Stimulated activated CD8-positive, alpha-beta memory T cell treated with anti-CD3 and anti-CD28 coated beads, Interleukin-12 subunit alpha, Interleukin-12 subunit beta, amount 100 ng/mL, for 4 hours (primary cell): Measurements from ENCODE around the gene ADI1.

Source experiments
- DNase-seq: peaks from one replicate; pipeline ENCODE4 v3.0.0-alpha.2; 2020; ENCODE audit warnings: low read depth

Gene ADI1, protein sequence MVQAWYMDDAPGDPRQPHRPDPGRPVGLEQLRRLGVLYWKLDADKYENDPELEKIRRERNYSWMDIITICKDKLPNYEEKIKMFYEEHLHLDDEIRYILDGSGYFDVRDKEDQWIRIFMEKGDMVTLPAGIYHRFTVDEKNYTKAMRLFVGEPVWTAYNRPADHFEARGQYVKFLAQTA

GRCh38 chr2:3519255-3520205, at the start of gene ADI1:
Gene ADI1, minus strand, starts transcription at chr2:3519531. Its CDS starts 44 bp downstream, at chr2:3519487.
- peak; percentile 58 for DNase-seq

DNA sequence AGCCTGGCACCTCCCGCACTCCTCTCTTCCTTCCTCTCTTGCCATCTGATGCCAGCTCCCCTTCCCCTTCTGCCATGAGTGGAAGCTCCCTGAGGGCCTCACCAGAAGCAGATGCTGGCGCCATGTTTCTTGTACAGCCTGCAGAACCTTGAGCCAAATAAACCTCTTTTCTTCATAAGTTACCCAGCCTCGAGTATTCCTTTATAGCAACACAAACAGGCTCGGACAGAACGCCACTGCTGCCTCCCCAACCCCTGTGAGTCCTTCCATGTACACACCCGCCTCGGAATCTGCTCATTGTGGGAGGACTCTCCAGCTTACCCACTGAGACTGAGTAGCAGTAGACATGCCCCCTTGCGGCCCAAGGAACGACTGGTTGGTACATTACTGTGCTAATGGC, 47.5 kb upstream of the ADI1 start:
- no peak for DNase-seq

DNA sequence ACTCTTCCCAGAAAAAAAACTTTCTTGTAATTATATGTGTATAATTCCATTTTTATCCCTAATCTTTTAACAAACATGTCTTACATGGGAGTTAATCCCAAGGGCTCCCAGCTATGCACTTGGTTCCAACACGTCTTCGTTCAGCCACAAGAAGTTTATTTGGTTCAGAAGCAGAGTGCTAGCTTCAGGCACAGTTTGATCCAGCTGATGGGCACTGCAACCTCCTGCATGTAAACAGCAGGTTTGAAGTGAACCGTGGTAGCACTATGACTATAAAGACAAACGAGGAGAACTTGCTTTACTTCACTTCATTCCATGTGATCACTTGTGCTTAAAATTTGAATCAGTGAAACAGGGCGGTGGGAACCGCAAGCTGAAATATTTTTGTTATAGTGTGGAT, 45.8 kb upstream of the ADI1 start:
- no peak for DNase-seq

GRCh38 chr2:3563521-3563976, 44.2 kb upstream of the ADI1 start:
- DNase-seq = no peak

DNA sequence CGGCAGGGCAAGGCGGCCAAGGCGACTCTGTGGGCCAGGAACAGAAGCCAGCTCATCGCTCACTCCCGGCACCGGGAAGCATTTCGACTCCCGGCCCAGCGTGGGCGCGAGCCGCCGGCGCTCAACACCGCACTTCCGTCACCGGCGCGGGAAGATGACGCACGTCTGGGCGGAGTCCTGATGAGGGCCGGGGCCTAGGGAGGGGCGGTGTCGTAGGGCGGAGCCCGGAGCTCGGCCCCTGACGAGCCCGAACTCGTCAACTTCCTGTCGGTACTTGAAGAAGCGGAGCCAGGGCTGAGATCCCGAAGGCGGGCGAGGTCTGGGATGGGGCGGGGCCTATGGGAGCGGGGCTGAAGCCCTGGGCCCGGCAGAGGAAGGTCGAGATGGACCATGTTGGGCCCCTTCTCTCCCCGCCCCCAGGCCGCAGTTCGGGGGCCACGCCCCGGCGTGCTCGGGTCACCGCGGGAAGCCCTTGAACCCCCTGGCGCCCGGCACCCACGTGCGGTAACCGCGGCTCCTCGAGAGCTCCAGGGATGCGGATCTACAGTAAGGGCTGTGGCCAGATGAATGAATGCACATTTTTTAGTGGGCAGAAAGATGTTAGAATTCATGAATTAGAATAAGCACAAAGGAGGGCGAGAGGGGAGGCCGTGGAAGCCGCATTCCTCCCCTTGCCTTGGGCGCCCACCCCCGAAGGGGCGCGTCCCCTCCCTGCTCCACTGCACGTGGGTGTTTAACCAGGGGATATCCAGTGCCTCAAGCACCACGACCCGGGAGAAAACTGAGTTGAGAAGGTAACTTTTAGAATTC, 39.1 kb upstream of the ADI1 start, which contains the start of gene RNASEH1:
Gene RNASEH1 (minus strand): TSS at position 129 of the 810 bp plus-strand sequence. CDS start 73 bp downstream, at position 56.
- DNase-seq = peak; percentile 99

DNA sequence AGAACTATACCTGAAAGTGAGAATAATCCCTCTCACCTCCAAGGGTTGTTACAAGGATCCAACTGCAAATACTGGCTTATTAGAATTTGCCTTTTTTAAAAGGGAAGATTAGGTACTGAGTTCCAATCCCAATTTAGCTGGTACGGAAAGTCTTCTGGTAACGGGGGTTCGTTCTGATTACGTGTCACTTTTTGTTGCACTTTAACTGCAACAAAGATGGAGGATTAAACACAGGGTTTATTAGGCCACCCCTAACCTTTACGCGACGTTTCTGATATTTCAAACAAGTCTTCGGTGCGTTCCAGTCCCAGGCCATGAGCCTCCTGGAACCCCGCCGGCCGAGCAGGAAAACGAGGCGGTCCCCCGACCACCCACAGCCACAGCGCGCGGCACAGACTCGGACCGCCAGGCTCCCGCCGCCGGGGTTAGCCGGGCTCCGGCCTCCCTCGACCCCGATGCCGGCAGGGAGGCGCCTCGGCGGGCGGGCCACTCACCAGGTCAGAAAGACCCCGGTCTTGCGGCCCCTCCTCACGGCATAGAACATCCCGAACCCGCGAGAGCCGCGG, 38.4 kb upstream of the ADI1 start:
- no peak for DNase-seq

DNA sequence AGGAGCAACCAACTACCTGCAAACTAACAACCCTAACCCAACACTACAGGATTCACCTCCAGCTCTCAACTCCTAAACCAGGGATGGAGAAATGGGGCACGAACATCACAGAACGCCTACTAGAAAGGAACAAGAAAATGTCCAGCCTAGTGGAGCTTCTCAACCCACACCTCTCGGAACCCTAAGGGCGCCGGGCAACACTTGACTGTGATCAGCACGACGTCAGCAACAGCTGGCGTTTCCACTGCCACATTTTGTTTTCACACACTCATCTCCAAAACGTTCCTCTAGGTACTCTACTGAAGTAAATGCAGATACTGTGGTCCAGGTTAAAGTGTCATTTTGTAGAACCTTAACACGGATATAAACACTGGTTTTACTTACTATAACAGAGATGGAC, 34.6 kb upstream of the ADI1 start:
- no peak for DNase-seq

DNA sequence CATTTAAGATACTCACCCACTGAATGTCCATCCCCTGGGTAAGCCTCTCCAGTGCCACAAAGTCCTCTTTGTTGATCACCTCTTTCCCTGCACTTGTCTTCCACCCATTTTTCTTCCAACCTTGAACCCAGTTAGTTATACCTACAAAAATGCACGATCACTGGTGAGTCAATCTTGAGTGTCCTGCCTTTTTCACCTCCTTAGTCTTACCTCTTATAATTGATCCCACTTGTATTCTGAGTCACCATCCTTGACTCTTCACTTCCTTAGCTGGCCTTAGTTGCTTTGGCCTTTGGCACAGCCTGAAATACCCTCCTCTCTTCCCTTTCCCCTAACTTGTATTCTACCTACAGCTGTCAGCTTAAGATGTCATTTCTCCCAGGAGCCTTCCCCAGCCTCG, 28.6 kb upstream of the ADI1 start:
- DNase-seq = no peak

- DNase-seq = no peak
These were observed 26.6 kb upstream of the ADI1 start for GRCh38 chr2:3545788-3546478.

DNA sequence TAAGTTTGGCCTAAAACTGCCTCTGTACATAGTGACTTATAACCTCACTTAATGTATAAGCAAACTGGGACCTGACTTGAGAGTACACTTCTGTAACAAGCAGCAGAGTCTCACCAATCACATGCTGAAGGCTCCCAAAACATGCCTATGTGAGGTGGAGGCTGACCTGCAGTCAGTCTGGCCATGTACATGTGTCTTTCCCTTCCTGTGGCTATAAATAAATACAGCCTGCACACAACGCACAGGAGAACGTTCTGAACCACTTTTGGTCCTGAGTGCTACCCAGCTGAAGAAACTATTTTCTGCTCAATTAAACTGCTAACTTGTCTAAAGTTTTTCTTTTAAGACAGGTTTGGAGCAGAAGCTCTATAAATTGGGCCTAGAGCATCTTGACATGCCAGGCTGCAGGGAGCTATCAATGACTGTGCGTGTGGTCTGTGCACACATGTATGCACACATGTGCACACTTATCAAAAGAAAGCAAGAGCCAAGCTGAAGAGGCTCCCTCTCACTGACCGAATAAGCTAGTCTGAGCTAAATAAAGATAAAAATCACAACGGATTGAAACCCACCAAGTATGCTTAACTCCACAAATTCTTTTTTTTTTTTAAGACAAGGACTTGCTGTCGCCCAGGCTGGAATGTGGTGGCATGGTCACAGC, 23.8 kb upstream of the ADI1 start:
- DNase-seq = no peak

DNA sequence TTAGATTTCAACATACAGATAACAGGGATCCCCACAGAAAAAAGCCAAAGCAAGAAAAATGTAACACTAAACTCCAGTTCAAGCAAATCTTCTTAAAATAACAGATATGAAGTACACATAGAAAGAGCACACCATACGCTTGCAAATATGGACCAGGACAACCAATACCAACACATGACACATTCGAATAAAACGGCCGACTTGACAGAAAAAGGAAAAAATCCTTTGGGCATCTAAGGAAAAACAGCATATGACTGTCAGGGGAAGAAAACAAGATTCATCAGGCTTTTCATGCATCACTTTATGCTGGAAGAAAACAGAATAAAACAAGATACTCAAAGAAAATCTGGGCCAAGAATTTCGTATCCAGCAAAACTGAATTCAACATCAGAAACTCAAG, 22.8 kb upstream of the ADI1 start:
- DNase-seq = no peak

DNA sequence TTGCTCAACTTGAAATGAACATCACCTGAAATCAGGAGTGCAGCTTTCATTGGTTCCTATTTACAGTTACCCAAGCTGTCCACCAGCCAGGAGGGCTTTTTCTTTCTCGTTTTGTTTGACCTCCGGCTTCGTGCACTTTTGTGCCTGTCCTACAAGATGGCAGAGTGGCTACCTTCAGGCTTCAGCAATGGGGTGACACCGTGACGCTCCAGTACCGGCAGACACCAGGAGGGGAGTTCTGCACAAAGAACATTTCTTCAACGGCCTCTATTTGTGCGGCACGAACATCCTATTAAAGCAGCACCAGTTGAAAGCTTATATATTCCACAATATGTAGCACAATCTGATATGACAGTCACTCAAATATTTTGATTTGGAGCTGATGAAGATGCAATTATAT, 20.5 kb upstream of the ADI1 start:
- no peak for DNase-seq

GRCh38 chr2:3536682-3537632, 17.6 kb upstream of the ADI1 start:
- DNase-seq = no peak

DNA sequence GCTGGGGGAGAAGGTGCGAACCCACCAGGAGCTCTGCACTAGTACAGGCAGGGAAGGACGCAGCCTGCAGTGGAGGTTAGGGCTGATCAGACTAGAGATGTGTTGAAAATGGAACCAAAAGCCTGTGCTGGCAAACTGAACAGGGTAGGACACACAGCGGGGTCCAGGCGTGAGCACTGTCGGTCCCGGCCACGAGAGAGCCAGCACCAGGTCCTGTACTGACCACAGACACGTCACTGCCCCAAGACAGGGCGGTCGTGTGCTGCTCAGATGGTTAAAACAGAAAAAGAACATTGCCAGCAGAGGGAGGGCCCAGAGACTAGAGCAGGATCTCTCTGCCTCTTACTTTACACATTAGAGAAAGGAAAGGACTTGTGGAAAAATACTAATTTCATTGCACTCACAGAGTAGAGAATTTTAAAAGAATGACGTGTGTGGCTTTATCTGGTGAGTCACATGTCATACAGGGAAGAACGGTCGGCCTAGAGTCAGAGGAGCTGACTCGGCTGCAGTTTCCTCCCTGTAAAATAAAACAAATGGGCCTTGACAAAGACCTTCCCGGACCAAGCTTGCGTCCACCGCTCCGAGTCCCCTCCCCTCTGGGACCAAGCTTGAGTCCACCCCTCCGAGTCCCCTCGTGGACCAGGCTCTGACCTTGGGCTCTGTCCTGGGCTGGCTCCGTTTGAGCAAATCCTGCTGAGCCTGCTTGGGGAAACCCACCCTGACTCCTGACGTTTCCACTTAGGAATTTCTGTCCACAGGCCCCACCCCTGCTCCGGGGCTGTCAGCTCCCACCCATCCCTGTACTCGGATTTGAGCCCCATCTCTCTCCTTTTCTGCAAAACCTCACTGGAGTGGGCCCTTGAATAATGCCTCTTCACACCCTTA, 16.7 kb upstream of the ADI1 start:
- DNase-seq = no peak

DNA sequence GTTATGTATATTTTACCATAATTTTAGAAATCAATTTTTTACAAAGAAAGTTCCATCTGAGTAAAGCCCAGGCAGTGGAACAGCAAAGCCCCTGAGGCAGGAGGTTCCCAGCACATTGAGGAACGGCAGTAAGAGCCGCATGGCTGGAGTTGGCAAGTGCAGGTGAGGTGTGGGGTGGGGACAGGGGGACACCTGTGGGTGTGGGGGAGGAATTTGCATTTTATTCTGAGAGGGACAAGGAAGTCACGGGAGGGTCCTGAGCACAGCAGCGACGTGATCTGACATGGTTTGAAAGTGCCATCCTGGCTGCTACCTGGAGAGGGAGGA, 16.1 kb upstream of the ADI1 start:
- no peak for DNase-seq

DNA sequence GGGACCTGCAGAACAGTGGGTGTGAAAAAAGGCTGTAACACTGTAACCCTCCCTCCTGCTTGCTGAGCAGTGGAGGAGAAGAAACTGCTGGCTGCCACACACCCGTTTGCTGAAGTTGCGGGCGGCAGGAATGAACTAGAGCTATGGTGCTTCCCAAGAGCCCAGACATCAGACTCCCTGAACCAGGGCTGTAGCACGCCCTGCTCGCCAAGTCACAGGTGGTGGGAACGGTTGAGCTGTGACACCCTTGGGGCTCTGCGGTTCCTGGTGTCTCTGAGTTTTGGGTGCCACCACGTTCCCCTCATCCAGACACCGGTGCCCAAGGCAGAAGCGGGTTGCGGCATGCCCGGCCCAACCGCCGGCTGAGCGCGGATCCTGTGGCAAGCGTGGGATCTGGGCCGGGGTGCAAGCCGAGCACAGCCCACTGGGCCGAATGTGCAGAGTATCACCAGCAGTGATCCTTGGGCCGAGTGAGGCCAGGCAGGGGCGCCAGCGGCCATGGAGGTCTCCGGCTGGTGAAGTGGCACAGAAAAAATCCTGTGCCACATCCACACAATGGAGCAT, 15.0 kb upstream of the ADI1 start:
- no peak for DNase-seq

- DNase-seq = no peak
These were observed 14.5 kb upstream of the ADI1 start for GRCh38 chr2:3533836-3534235.

GRCh38 chr2:3532941-3533340, 13.6 kb upstream of the ADI1 start:
- no peak for DNase-seq
